OCI-LY1 (cell line): ENCODE data around the gene ARHGEF4.

Experiments
- EZH2 ChIP-seq: fragments of 200-600 bp; sonication (generic), shearing (Covaris generic); IDR thresholded peaks from 2 replicates; pipeline ENCODE4 v1.8.0; 2017; ENCODE audit warnings: borderline replicate concordance, mixed run types, mild to moderate bottlenecking, antibody characterized with exemption, low read length, moderate library complexity, mixed read lengths
- TF ChIP-seq, protein P1 (sequence below): fragments of 200-600 bp; sonication (generic), shearing (Covaris generic); IDR thresholded peaks from 2 replicates; pipeline ENCODE4 v1.5.1; 2017; ENCODE audit warnings: mild to moderate bottlenecking, antibody characterized with exemption, low read length, moderate library complexity, mixed read lengths

DNA sequence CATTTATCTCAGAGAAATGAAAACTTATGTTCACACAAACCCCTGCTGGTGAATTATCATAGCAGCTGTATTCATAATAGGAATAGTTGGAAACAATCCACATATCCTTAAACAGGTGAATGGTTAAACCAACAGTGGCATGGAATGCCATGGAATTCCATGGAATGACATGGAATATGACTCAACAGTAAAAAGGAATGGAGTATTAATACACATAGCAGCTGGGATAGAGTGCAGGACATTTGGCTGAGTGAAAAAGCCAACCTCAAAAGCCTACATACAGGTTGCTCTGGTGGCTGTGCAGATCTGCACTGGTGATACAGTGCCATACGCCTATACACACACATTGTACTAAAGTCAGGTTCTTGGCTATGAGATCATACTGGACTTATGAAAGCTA lies 187.0 kb downstream of the ARHGEF4 start:
- TF ChIP-seq, protein P1, sequence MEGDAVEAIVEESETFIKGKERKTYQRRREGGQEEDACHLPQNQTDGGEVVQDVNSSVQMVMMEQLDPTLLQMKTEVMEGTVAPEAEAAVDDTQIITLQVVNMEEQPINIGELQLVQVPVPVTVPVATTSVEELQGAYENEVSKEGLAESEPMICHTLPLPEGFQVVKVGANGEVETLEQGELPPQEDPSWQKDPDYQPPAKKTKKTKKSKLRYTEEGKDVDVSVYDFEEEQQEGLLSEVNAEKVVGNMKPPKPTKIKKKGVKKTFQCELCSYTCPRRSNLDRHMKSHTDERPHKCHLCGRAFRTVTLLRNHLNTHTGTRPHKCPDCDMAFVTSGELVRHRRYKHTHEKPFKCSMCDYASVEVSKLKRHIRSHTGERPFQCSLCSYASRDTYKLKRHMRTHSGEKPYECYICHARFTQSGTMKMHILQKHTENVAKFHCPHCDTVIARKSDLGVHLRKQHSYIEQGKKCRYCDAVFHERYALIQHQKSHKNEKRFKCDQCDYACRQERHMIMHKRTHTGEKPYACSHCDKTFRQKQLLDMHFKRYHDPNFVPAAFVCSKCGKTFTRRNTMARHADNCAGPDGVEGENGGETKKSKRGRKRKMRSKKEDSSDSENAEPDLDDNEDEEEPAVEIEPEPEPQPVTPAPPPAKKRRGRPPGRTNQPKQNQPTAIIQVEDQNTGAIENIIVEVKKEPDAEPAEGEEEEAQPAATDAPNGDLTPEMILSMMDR: no peak
- TF ChIP-seq EZH2: no peak
